Ishikawa (cell line): ENCODE data around the gene COL23A1.

Source experiments
- CEBPB ChIP-seq: IDR thresholded peaks from 2 replicates; pipeline ENCODE4 v1.6.1; 2012
- EP300 ChIP-seq: IDR thresholded peaks from 2 replicates; pipeline ENCODE4 v1.6.1; 2012; ENCODE audit warnings: borderline replicate concordance
- MAX ChIP-seq: IDR thresholded peaks from 2 replicates; pipeline ENCODE4 v1.6.1; 2012
- REST ChIP-seq: IDR thresholded peaks from 2 replicates; pipeline ENCODE4 v1.6.1; 2012; ENCODE audit warnings: low read depth, mild to moderate bottlenecking
- TEAD4 ChIP-seq: IDR thresholded peaks from 2 replicates; pipeline ENCODE4 v1.6.1; 2012
- ZBTB7A ChIP-seq: IDR thresholded peaks from 2 replicates; pipeline ENCODE4 v1.6.1; 2012; ENCODE audit warnings: low read depth

- TF ChIP-seq TEAD4: no peak
- TF ChIP-seq REST: no peak
- no peak for TF ChIP-seq EP300
- no peak for TF ChIP-seq CEBPB
- TF ChIP-seq MAX: no peak
- TF ChIP-seq ZBTB7A: no peak
Observed at GRCh38 chr5:178351221-178352034, 238.8 kb downstream of the COL23A1 start.
